ENCODE measurements around the gene BPNT1.
"Not testable (repeated sequence)": the region's sequence is repeated elsewhere in the genome, so short reads cannot be mapped to it uniquely, and the experiment has no call there.

BPNT1 gene

DNA sequence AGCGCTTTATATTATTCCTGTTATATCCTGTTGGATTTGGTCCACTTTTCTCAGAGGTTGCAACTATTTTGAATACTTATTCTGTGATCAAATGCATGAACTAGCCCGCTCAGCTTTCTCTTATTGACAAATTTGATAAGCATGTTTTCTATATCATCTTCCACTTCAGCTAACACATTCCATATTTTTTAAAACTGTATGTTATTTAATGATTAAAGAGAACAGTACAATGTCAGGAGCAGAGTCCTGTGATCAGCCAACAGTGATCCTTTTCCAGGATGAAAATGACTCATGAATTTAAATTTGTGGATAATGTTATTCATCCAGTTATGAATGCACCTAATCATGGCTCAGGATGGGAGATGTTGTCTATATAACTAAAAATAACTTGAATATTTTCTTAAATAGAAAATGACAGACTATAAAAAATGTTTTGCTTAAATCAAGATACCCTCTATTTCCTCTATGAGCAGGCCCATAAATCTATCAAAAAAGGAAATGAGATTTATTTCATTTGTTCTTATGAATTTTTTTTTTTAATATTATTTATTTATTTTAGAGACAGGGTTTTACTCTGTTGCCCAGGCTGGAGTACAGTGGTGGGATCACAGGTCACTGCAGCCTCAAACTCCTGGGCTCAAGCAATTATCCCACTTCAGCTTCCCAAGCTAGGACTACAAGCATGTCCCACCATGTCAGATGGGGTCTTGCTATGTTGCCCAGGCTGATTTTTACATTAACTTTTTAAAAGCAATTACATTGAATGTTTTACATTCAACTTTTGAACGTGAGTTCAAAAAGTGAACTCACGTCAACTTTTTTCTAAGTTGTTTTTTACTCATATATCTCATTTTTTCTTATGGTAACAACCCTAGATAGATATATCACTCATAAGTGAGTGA is 12.5 kb downstream of the BPNT1 start:
- DNase-seq, result no peak

DNA sequence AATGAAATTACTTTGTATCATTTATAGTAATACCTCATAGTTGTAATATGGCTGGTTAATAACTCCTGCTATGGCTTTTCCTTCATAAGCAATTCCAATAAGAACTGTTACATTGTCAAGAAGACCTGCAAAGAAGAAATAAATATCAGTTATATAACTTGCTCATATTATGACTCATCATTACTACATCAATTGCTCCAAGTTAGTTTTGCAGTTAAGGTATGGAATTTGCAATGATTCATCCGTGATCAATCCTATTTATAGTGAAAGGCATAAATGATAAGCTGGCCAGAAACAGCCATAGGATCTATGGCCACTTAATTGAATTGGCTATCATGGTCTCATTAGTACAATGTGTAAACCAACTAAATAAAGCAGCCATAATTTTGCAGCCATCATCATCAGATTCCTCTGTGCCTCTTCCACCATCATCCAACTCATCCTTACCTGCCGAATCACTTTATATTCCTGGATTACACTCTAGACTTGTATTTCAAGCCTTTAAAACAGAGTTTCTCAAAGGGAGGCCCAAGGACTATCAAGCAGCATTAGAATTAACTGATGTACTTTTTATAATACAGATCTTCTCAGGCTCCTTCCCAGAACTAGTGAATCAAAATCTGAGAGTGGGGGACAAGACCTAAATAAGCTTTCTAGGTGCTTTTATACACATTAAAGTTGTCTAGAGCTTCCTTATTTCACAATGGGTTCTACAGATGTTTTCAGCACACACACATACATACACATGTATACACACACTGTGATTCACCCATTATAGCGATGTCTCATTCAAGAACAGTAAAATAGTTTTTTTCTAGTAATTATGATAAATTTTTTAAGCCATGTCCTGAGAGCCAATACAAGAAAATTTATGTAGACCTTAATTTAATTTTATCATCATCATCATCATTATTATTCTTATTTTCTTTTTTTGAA is 22.1 kb downstream of the BPNT1 start:
- no peak for DNase-seq

DNA sequence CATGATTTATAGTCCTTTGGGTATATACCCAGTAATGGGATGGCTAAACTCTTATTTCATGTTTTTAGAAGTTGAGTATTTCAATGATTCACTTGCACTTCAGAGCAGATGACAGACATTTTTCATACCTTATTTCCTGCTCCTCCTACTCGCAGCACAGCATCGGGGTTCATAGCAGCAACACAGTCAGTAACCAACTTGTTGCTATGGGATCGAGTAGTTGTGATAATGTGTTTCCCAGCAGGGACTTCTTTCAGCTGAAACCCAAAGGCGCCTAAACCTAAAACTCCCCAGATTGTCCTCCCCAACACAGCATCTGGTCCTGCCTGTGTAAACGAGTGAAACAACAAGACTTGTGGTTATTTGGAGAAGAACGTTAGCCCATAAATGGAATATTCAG is 27.0 kb downstream of the BPNT1 start:
- DNase-seq, result no peak

DNA sequence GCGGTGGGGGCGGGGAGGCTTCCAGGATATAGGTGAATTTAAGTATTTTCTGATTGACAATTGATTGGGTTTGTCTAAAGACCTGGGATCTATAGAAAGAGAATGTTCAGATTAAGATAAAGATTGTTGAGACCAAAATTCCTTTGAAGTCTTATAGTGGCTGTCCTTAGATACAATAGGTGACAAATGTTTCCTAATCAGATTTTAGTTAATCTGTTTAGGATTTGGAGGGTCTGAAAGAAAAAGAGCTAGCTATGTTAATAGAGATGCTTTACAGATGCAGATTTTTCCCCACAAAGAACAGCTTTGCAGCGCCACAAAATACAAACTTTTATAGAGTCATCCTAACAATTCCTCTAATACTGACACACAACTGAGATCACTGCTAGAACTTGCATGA is 28.7 kb downstream of the BPNT1 start:
- DNase-seq, result no peak

DNA sequence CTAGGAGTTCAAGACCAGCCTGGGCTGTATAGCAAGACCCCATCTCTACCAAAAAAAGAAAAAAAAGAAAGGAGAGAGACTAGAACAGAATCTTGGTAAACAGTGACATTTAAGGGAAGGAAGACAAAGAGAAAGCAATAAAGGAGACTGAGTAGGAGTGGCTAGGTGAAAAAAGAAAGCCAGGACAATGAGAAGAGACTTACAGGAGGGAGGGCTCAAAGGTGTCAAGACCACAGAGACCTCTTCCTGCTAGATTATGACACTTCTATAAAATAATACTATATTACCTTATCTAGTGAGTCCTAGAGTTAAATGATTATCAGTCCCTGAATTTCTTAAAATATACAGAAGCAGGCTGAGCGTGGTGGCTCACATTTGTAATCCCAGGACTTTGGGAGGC is 33.2 kb downstream of the BPNT1 start:
- DNase-seq, result no peak

DNA sequence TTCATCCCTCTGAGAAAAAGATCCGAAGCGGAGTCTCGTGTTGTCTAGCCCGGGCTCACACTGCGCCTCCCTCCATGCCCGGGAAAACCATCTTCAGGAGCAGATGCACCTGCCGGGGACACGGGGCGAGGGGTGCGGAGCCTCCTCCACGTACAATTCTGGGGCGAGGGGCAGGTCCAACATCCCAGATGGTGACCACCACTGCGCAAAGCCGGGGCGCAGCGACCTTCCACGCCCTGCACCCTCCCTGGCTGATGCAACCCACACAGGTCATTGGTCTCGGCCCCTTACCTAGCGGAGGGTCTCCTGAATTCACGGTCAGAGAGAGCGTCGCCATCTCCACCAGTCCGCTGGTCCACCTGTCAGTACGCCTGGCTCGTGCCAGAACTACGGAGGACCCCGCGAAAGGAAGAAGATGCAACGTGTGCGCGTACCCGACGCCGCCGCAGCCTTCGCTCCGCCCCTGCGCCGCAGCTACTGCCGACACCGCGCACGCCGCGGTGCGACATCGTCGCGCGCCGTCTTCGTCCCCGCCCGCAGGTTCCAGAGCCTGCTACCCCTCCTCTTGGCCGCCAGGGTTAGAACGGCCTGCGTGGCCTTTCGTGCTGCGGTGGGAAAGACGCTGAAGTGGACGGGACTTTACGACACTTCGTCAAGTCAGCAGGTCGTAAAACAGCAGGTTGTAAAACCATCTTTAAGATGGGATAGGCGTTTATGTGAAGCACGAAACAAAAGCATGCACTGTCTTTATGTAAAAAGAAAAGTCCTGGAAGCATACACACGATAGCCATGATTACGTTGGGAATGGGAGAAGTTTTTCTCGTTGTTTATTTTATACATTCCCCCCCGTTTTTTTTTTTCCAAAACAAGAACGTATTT is 43.3 kb downstream of the BPNT1 start, which contains the start of gene EPRS1:
Gene EPRS1 (minus strand): TSS at position 454 of the 879 bp plus-strand sequence. CDS start 117 bp downstream, at position 337.
- peak; percentile 94 for DNase-seq

DNA sequence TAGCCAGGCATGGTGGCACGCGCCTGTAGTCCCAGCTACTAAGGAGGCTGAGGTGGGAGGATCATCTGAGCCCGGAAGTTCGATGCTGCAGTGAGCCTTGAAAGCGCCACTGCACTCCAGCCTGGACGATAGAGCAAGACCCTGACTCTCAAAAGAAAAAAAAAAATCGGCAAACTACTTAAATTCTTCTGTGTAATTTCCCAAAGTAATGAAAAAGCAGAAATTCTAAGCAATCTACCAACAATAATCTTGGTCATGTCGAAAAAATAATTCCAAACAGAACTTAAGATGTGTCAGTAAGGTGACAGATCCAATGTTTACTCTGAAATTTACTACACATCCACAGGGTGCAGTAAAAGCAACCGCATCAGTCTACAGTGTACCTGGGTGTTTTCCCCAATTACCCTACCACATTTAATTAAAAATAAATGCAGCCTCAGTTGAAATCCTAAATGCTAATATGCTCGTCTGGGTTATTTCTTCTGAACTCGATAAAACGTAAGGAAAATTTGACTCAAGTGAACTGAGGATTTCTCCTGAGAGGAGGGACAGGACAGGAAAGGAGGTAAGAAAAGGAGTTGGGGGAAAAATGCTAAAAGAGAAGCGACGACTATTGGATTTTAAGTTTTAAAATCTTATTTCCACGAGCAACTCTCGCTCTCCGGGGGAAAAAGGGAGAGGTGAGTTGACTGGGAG is 44.1 kb downstream of the BPNT1 start:
- DNase-seq, result no peak

DNA sequence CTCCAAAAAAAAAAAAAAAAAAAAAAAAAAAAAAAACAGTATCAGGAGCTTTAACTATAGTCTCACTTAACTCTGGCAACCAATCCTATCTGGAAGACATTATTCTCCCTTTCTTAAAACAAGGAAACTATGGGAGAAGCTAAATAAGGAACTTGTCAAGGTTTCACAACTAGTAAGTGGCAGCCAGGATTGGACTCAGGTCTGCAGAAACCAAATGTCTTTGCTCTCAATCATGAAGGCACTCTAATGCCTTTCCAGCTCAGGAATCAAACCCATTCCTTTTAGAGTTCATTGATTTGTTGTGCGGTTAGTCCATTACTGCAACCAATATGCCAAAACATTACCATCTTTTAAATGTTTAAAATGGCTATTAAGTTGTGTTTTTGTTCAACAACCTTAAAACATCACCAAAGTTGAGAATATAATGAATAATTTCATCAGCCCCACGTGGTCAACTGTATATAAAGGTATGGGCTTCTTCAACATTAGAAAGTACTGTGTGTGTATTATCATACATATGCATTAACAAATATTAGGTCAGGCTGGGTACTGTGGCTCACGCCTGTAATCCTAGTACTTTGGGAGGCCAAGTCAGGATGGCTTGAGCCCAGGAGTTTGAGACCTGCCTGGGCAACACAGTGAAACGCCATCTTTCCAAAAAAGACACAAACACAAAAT is 44.8 kb downstream of the BPNT1 start:
- no peak for DNase-seq

DNA sequence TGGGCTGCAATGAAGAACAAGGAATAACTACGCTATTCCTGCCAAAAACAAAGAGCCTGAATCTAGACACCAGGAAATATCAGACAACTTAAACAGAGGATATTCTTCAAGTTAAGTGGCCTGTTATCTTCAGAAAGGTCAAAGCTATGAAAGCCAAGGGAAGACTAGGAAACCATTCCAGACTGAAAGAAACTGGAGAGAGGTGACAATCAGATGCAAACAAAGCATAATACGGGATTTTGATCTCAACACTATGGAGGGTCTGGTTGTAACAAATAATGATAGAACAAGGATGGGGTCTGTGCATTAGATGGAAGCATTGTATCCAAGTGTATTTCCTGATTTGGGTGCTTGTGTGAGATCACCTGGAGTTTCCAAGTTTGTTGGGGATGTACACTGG is 45.9 kb downstream of the BPNT1 start:
- DNase-seq, result no peak

DNA sequence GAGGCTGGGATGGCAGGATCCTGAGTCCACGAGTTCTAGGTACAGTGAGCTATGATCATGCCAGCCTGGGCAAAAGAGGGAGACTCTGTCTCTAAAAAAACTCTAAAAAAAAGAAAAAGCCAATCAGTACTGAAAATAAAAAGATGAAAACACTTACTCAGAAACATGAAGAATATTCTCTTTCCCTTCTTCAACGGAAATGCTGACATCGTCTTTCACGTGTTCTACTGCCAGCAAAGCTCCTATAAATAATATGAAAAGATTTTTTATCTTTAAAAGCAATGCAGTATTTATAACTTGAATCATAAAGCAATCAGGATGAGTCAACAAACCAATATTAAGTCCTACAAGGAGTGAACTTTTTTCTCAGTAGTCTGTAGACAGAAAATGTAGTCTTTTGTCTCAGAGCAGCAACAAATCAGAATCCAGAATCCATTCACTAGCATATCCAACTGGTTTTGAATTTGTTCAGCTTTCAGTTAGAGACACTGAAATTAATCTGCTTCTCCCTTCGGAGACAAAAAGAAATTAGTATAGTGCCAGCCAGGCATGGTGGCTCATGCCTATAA is 49.5 kb downstream of the BPNT1 start:
- DNase-seq, result no peak

DNA sequence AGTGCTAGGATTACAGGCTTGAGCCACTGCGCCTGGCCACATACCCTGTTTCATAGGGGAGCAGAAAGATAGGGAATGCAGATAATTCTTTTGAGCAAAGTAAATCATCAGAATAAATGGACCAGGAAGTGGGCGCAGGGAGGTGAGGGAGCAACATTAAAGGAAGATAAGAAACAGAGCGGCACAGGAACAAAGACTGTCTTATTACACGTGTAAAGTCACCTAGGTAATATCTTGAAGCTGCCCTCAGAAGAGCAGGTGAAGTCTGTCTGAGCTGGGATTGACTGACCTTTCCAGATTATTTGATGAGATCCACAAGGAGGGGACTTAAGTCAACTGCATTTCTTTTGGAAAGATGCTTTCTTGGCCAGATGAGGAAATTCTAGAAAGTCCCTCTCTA is 50.9 kb downstream of the BPNT1 start:
- DNase-seq, result no peak

DNA sequence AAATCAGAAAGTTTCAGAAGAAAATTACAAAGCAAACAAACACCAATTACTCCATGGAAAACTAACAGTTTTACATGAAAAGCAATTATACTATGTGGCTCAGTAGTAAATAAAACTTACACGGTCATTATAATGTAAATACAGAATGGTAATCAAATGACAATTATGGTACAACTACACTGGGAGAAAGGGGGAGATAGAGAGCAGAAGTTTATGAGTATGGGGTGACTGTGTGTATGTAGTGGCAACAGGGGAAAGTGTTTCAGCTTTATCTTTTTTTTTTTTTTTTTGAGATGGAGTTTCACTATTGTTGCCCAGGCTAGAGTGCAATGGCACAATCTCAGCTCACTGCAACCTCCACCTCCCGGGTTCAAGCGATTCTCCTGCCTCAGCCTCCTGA is 51.8 kb downstream of the BPNT1 start:
- DNase-seq, result not testable (repeated sequence)

DNA sequence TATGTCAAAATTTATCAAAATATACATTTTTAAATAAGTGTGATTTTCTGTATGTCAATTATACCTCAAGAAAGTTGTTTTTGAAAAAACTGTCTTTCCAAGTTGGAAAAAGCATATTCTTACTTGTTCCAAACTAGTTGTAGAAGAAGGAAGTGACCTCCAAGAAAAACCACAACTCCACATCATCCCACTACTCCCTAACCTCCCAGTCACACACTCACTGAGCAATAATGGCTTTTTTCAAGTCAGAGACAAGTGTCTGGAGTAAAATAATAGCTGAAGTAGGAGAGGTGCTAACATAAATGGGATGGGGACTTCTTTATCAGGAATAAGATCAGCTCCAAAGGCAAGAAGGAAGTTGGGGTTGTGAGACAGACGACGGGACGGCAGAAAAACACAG is 56.7 kb downstream of the BPNT1 start:
- DNase-seq, result no peak

DNA sequence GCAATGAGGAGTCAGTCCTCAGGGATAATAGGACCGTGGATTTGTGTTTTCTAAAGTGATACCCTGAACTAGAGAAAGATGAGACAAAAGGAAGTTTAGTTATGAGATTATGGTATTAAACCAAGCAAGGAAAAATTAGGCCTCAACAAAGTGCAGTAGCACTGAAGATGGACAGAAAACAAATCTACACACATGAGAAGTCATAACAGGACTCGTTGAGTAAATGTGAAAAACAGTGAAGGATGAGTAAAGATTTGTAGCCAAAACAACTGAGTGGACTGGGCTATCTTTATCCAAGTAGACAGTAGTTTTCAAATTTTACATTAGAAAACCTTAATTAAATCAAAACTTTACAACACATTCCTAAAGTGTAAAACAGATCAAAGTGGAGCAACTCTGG is 58.3 kb downstream of the BPNT1 start:
- DNase-seq, result no peak

DNA sequence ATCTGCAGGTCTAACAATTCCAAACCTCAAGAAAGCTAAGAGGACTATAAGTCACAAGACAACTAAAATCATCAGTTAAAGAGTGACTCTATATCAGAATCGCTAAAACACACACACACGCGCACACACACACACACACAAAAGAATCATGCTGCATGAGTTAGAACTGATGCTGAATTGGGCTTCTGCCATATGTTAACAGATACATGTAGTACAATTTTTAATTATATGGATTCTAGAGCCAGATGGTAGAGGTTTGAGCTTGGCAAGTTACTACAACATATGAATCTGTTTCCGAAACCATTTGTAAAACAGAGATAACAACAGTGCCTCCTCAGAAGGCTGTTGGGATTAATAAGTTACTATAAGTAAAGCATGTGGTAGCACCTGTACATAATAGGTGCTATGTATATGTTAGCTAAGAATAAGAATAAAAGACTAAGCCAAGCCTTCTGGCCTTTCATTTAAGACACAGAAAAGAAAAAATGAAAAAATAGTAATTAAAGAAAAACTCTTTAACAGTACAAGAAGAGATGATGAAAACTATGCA is 61.2 kb downstream of the BPNT1 start:
- DNase-seq, result no peak

DNA sequence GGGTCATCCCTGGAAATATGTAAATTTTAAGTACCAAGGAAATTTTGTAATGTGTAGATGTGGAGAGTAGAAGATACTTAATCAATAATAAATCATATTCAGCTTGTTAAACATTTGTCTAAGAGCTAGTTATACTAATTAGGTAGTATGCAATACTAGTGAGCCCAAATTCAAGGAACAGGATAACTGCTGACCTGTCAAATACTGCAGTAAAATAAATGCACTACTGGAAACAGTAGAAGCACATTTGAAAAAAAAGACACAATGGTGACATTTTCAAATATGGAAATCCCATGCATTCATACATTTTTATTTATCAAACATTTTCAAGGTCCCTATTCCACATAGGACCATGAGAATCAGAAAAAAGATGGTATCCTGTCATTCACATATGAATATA is 70.5 kb downstream of the BPNT1 start:
- DNase-seq, result no peak

DNA sequence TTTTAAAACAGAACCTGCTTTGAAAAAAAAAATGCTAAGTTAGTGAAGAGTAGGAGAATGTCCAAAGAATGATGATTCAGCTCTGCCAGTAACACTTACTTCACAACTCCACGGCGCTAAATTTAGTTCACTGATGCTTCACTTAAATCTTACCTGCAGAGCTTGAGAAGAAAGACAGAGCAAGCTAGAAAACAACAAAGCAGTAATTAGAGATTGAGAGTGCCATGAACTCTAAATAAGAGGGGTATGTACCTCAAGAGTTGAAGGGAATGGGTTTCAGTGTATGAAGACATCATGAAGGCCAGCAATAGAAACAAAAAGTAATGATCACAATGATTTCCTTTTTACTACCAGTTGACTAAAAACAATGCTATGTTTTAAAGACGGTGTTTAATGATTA is 76.1 kb downstream of the BPNT1 start:
- no peak for DNase-seq

DNA sequence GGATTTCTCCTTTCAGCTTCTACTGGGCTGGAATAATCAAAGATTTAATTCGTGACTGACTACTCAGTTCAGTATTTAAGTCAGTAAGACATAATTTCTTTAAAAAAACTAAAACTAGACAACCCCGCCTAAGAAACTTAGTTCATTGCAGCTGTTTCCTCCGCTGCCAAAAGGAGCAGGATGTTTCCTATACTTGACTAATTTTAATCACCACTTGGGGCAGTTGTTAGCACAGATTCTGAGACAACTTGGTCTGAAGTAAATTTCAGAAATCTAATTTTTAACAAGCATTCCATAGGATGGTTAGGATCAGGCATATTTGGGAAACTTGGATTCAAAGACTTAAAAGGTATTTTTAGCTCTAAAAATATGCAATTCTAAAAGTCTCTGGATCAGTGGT is 77.3 kb downstream of the BPNT1 start:
- no peak for DNase-seq

DNA sequence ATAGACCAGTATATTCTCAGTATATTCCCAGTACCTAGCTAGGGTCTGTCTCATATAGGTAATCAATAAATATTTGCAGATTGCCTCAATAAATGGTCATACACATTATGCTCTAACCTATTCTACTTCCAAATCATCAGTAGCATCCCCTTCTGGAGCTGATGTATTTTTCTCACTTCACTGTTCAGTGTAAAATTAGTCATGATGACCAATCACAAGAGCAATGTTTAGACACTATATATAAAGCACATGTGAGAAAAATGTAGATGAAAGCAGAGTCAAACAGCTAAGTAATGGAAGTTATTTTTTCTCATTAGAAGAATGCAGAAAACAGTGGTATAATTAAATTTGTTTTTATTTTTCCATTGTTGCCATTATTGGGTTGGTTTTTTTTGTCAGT is 78.0 kb downstream of the BPNT1 start:
- DNase-seq, result no peak
